Measurements from ENCODE around the gene TAF9B. TPM values are rescaled to one million over a fixed set of nuclear protein-coding genes. Genes with fewer than 3 reads are reported as not detected.

The TAF9B gene
- total RNA-seq, 1 donor from 2014 or later: 9.3 TPM

- Histone ChIP-seq H3K9ac (ENCODE audit: low read length) (no peak overlapping the region), H3K36me3 (ENCODE audit: insufficient read depth, low read length) (peaks cover 35% of the 10 kb centered on the region), H3K4me1 (ENCODE audit: insufficient read depth, low read length) (peaks cover 9% of the 10 kb centered on the region), H4K20me1 (ENCODE audit: insufficient read depth, low read length) (peaks cover 47% of the 10 kb centered on the region), H3K79me2 (ENCODE audit: insufficient read depth, low read length) (peaks cover 34% of the 10 kb centered on the region), H3K4me2 (ENCODE audit: low read length) (no peak overlapping the region), H3K4me3 (ENCODE audit: insufficient read depth, low read depth, low read length) (no peak overlapping the region), H3K9me3 (ENCODE audit: insufficient read depth, low read depth, low read length) (no peaks in the 10 kb centered on the region), H3K27me3 (ENCODE audit: insufficient read depth, low read length) (no peaks in the 10 kb centered on the region), H2AFZ (ENCODE audit: low read depth, low read length) (no peak overlapping the region), H3K27ac (ENCODE audit: low read depth, low read length) (no peak overlapping the region)
- peaks cover 10% of the 10 kb centered on the region for H3K36me3 Mint-ChIP-seq (ENCODE audit: low read depth, unreplicated experiment)
- H3K4me1 Mint-ChIP-seq (ENCODE audit: low read depth, unreplicated experiment): peaks cover 10% of the 10 kb centered on the region
- no peak for DNase-seq (ENCODE audit: low read depth)
- H3K4me3 Mint-ChIP-seq (ENCODE audit: unreplicated experiment): no peak overlapping the region
- no peaks in the 10 kb centered on the region for H3K27me3 Mint-ChIP-seq (ENCODE audit: low read depth, unreplicated experiment)
- H3K27ac Mint-ChIP-seq (ENCODE audit: unreplicated experiment): peak overlapping the region; percentile 26
- H3K9me3 Mint-ChIP-seq (ENCODE audit: unreplicated experiment): no peaks in the 10 kb centered on the region
- TF ChIP-seq, protein P1, sequence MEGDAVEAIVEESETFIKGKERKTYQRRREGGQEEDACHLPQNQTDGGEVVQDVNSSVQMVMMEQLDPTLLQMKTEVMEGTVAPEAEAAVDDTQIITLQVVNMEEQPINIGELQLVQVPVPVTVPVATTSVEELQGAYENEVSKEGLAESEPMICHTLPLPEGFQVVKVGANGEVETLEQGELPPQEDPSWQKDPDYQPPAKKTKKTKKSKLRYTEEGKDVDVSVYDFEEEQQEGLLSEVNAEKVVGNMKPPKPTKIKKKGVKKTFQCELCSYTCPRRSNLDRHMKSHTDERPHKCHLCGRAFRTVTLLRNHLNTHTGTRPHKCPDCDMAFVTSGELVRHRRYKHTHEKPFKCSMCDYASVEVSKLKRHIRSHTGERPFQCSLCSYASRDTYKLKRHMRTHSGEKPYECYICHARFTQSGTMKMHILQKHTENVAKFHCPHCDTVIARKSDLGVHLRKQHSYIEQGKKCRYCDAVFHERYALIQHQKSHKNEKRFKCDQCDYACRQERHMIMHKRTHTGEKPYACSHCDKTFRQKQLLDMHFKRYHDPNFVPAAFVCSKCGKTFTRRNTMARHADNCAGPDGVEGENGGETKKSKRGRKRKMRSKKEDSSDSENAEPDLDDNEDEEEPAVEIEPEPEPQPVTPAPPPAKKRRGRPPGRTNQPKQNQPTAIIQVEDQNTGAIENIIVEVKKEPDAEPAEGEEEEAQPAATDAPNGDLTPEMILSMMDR (IDR thresholded peaks at IDR 0.05; ENCODE audit: insufficient read depth, low read depth, low read length): peak; percentile 10
- TF ChIP-seq EZH2 (IDR thresholded peaks at IDR 0.05; ENCODE audit: insufficient read depth, low read length): no peak
- peak; percentile 93 for FAIRE-seq
These were observed 19.8 kb downstream of the TAF9B start for GRCh38 chrX:78119521-78120227.

DNA sequence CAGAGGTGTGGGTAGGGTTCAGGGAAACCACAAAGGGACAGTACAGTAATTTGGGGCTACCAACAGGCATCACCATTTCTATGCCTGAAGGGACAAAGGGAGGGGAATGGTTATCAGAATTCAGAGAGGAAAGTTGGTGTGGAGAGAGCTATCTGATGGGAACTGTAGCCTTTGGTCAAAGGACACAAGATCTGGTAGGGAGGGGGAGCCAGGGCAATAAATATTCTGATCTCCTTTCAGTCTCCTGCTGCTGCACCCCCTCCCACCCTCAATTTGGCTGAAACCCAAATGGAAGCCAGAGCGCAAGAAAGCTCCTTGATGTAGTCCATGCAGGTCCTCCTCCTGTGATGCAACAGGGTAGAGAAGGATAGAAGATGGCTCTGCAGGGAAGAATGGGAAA lies 20.8 kb downstream of the TAF9B start:
- Histone ChIP-seq H3K9me3 (ENCODE audit: insufficient read depth, low read depth, low read length) (no peaks in the 10 kb centered on the region), H3K79me2 (ENCODE audit: insufficient read depth, low read length) (peaks cover 38% of the 10 kb centered on the region), H3K27me3 (ENCODE audit: insufficient read depth, low read length) (no peaks in the 10 kb centered on the region), H3K4me2 (ENCODE audit: low read length) (no peak overlapping the region), H3K27ac (ENCODE audit: low read depth, low read length) (no peak overlapping the region), H3K36me3 (ENCODE audit: insufficient read depth, low read length) (peaks cover 37% of the 10 kb centered on the region), H3K4me3 (ENCODE audit: insufficient read depth, low read depth, low read length) (no peak overlapping the region), H3K9ac (ENCODE audit: low read length) (no peak overlapping the region), H2AFZ (ENCODE audit: low read depth, low read length) (no peak overlapping the region), H4K20me1 (ENCODE audit: insufficient read depth, low read length) (peaks cover 49% of the 10 kb centered on the region), H3K4me1 (ENCODE audit: insufficient read depth, low read length) (peaks cover 9% of the 10 kb centered on the region)
- H3K27ac Mint-ChIP-seq (ENCODE audit: unreplicated experiment): no peak overlapping the region
- no peak for TF ChIP-seq EZH2 (IDR thresholded peaks at IDR 0.05; ENCODE audit: insufficient read depth, low read length)
- TF ChIP-seq, protein P1 (IDR thresholded peaks at IDR 0.05; ENCODE audit: insufficient read depth, low read depth, low read length): no peak
- DNase-seq (ENCODE audit: low read depth) (no peak), FAIRE-seq (no peak)
- H3K4me1 Mint-ChIP-seq (ENCODE audit: low read depth, unreplicated experiment): peaks cover 12% of the 10 kb centered on the region
- no peaks in the 10 kb centered on the region for H3K9me3 Mint-ChIP-seq (ENCODE audit: unreplicated experiment)
- no peak overlapping the region for H3K4me3 Mint-ChIP-seq (ENCODE audit: unreplicated experiment)
- H3K27me3 Mint-ChIP-seq (ENCODE audit: low read depth, unreplicated experiment): no peaks in the 10 kb centered on the region
- peaks cover 7% of the 10 kb centered on the region for H3K36me3 Mint-ChIP-seq (ENCODE audit: low read depth, unreplicated experiment)

GRCh38 chrX:78116766-78117165 lies 22.7 kb downstream of the TAF9B start:
- Mint-ChIP-seq H3K27ac (ENCODE audit: unreplicated experiment) (no peak overlapping the region), H3K4me3 (ENCODE audit: unreplicated experiment) (no peak overlapping the region), H3K9me3 (ENCODE audit: unreplicated experiment) (no peaks in the 10 kb centered on the region), H3K27me3 (ENCODE audit: low read depth, unreplicated experiment) (no peaks in the 10 kb centered on the region), H3K4me1 (ENCODE audit: low read depth, unreplicated experiment) (peaks cover 14% of the 10 kb centered on the region), H3K36me3 (ENCODE audit: low read depth, unreplicated experiment) (peaks cover 7% of the 10 kb centered on the region)
- Histone ChIP-seq H3K9ac (ENCODE audit: low read length) (no peak overlapping the region), H3K4me1 (ENCODE audit: insufficient read depth, low read length) (no peaks in the 10 kb centered on the region), H2AFZ (ENCODE audit: low read depth, low read length) (no peak overlapping the region), H3K27me3 (ENCODE audit: insufficient read depth, low read length) (no peaks in the 10 kb centered on the region), H3K4me2 (ENCODE audit: low read length) (no peak overlapping the region), H3K9me3 (ENCODE audit: insufficient read depth, low read depth, low read length) (no peaks in the 10 kb centered on the region), H3K79me2 (ENCODE audit: insufficient read depth, low read length) (peaks cover 54% of the 10 kb centered on the region), H3K36me3 (ENCODE audit: insufficient read depth, low read length) (peaks cover 46% of the 10 kb centered on the region), H3K27ac (ENCODE audit: low read depth, low read length) (no peak overlapping the region), H3K4me3 (ENCODE audit: insufficient read depth, low read depth, low read length) (no peak overlapping the region), H4K20me1 (ENCODE audit: insufficient read depth, low read length) (peaks cover 57% of the 10 kb centered on the region)
- TF ChIP-seq, protein P1 (IDR thresholded peaks at IDR 0.05; ENCODE audit: insufficient read depth, low read depth, low read length): no peak
- no peak for TF ChIP-seq EZH2 (IDR thresholded peaks at IDR 0.05; ENCODE audit: insufficient read depth, low read length)
- peak; percentile 98 for FAIRE-seq
- DNase-seq (ENCODE audit: low read depth): no peak
